Measurements from ENCODE around the gene OAS2.

DNA sequence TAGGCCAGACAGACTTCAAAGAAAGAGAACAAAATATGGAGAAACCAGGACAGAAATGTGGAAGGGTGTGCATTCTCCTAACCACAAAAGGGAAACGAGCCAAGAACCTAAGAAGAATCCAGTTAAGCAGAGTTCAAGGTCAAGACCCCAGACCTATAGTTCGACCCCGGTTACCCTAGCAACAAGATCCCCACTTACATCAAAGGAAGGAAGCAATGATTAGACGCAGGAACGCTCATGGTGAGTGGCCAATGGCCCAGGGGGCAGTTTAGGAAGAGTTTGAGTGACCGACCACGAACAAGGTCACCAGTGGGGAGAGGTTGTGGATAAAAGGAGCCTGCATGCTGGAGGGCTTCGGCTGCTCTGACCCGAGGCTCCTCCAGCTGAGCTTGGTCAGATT is 36.2 kb downstream of the OAS2 start:
- TF ChIP-seq, protein P1, sequence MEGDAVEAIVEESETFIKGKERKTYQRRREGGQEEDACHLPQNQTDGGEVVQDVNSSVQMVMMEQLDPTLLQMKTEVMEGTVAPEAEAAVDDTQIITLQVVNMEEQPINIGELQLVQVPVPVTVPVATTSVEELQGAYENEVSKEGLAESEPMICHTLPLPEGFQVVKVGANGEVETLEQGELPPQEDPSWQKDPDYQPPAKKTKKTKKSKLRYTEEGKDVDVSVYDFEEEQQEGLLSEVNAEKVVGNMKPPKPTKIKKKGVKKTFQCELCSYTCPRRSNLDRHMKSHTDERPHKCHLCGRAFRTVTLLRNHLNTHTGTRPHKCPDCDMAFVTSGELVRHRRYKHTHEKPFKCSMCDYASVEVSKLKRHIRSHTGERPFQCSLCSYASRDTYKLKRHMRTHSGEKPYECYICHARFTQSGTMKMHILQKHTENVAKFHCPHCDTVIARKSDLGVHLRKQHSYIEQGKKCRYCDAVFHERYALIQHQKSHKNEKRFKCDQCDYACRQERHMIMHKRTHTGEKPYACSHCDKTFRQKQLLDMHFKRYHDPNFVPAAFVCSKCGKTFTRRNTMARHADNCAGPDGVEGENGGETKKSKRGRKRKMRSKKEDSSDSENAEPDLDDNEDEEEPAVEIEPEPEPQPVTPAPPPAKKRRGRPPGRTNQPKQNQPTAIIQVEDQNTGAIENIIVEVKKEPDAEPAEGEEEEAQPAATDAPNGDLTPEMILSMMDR (IDR thresholded peaks at IDR 0.05): no peak
- TF ChIP-seq POLR2A (IDR thresholded peaks at IDR 0.05): no peak

All from body of pancreas (tissue), 4 donors.